Measurements from ENCODE around the gene JPH2.

DNA sequence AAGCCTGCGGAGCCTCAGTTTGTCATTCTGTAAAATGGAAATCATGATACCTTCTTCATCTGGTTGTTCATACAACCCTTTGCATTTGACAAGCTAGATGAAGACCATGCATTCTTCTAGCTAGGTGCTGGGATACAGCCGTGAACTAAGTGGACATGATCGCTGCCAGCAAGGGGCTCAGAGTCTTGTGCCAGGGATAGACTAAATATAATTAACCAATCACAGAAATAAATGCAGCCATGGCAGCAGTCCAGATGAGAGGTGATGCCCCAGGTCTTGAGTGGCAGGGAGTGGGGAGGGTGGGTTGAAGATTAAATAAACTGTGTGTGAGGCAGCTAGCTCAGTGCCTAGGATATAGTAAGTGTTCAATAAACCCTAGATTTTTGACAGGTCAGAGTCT is 19.3 kb downstream of the JPH2 start:
- TF ChIP-seq, protein P1, sequence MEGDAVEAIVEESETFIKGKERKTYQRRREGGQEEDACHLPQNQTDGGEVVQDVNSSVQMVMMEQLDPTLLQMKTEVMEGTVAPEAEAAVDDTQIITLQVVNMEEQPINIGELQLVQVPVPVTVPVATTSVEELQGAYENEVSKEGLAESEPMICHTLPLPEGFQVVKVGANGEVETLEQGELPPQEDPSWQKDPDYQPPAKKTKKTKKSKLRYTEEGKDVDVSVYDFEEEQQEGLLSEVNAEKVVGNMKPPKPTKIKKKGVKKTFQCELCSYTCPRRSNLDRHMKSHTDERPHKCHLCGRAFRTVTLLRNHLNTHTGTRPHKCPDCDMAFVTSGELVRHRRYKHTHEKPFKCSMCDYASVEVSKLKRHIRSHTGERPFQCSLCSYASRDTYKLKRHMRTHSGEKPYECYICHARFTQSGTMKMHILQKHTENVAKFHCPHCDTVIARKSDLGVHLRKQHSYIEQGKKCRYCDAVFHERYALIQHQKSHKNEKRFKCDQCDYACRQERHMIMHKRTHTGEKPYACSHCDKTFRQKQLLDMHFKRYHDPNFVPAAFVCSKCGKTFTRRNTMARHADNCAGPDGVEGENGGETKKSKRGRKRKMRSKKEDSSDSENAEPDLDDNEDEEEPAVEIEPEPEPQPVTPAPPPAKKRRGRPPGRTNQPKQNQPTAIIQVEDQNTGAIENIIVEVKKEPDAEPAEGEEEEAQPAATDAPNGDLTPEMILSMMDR (IDR thresholded peaks at IDR 0.05) = no peak
- TF ChIP-seq ZFX (IDR thresholded peaks at IDR 0.05; ENCODE audit: borderline replicate concordance) = no peak

All from 22Rv1 (cell line).